Duodenal mucosa (tissue), 2 donors: ENCODE data around the gene GPR150.

Source experiments
- H3K27ac ChIP-seq: one replicate; pipeline ENCODE4 v1.7.0; 2013; ENCODE audit warnings: low read depth, low read length
- H3K27me3 ChIP-seq, 2 donors: one replicate each; pipeline ENCODE4 v1.7.0; 2013; ENCODE audit warnings: low read length in 2 of 2, control low read depth in 1 of 2; ENCODE audit not compliant: insufficient read depth in 2 of 2, control insufficient read depth in 1 of 2
- H3K36me3 ChIP-seq, 2 donors: one replicate each; pipeline ENCODE4 v1.7.0; 2013; ENCODE audit warnings: low read length in 2 of 2, control low read depth in 1 of 2; ENCODE audit not compliant: insufficient read depth in 2 of 2, control insufficient read depth in 1 of 2
- H3K4me1 ChIP-seq, 2 donors: one replicate each; pipeline ENCODE4 v1.7.0; 2013; ENCODE audit warnings: low read length in 2 of 2, control low read depth in 1 of 2; ENCODE audit not compliant: insufficient read depth in 2 of 2, control insufficient read depth in 1 of 2
- H3K4me3 ChIP-seq, 2 donors: one replicate each; pipeline ENCODE4 v1.7.0; 2013; ENCODE audit warnings: low read length in 2 of 2, low read depth in 1 of 2
- H3K9ac ChIP-seq, 2 donors: one replicate each; pipeline ENCODE4 v1.7.0; 2013; ENCODE audit warnings: low read length in 2 of 2, low read depth in 1 of 2
- H3K9me3 ChIP-seq, 2 donors: one replicate each; pipeline ENCODE4 v1.7.0; 2013; ENCODE audit warnings: low read length in 2 of 2, control low read depth in 1 of 2; ENCODE audit not compliant: control insufficient read depth in 1 of 2

The GPR150 gene

DNA sequence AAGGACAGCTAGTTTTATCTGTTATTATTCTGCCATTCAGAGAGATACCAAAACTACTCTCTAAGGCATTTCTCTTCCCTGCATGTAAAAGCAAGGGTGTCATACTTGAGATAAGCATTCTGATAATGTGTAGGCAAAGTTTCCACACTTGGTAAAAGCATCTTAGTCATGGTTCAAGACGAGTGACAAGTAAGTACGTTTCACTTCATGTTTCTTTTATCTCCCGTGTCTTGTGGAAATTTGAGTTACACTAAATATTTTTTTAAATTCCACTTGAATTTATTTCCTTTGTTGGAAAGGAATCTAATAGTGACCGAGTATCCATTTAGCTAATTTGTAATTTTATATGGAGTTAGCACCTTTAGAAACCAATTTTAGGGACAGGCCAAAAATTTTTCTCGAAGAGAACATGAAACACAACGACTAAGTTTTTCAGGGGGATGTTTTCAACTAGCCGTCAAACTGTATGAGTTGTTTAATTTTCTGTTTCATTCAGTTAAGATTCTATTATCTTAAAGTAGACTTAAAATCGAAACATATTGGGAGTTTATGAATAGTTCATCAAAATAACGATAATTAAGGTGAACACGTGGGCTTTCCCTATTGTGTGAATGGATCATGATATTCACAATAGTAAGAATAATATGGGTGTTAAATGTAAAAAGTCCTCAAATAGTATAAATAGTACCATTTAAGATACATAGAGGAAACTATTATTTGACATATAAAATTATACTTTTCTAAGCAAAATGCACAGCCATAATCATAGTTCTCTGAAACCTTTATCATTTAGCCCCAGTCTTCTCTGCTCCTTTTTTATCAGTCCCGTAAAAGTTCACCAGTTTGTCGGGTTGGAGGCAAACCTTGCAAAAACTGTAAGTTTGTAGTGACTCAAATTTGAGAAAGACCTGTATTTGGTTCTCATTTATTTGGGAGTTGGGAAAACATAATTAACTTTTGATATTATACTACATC, 28.3 kb downstream of the GPR150 start:
- no peaks in the 10 kb centered on the region for H3K36me3 ChIP-seq
- H3K4me3 ChIP-seq = peak overlapping the region; percentile 69 to 82
- H3K4me1 ChIP-seq = peaks cover 10 to 12% of the 10 kb centered on the region in 2 donors
- H3K27me3 ChIP-seq = no peaks in the 10 kb centered on the region
- H3K9me3 ChIP-seq = no peaks in the 10 kb centered on the region
- H3K9ac ChIP-seq = peak overlapping the region in 1 of 2 donors; percentile 72
- no peak overlapping the region for H3K27ac ChIP-seq

DNA sequence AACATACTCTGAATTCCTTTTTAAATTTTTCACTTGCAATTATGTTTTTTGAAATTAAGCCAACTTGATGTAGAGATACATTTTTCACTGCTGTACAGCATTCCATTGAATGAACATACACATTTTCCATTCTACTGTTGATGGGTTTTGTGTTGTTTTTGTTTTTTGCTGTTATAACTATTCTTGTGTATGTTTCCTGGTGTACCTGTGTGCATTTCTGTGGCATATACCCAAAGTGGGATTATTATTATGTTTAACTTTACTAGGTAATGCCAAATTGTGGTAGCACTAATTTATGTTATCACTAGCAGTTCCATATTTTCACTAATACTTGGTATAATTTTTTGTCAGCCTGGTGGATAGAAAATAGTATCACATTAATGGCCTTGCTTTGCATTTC, 29.4 kb downstream of the GPR150 start:
- Histone ChIP-seq H3K27ac (no peak overlapping the region), H3K4me1 (peaks cover 10 to 12% of the 10 kb centered on the region in 2 donors), H3K4me3 (no peak overlapping the region), H3K36me3 (no peaks in the 10 kb centered on the region), H3K9ac (no peak overlapping the region), H3K27me3 (no peaks in the 10 kb centered on the region), H3K9me3 (no peaks in the 10 kb centered on the region)

DNA sequence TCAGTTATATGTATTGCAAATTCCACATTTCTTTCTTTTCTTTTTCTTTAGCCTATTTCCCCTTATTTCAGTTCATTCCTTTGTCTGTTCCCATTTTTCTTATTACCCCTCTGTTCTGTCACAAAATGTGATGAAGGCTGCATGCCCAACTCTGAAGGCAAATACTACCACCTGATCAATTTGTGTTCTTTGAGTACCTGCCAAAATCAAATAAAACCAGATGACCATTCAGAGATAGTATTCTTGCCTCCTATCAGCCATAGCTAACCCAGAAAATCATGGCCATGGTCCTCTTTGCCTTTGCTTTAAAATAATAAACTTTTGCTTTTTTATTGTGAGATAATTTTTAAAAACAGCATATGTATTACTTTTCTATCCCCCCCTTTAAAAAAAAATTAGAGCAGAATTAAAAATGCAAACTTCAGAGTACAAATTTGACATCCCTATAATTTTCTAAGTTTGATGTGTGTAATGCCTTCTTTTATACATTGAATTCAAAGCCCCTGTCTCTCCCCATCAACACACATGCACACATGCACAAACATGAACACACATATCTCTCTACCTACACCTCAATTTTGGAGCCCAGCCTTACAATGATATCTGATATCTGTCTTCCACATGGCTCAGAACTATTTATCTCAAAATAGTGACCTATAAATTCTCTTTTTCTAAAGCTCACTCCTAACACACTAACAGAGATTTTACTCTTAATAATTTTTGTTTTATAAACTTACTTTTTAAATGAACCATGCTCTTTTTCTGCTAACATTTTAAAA, 30.1 kb downstream of the GPR150 start:
- H3K9ac ChIP-seq = no peak overlapping the region
- H3K4me1 ChIP-seq = peaks cover 9 to 10% of the 10 kb centered on the region in 2 donors
- no peaks in the 10 kb centered on the region for H3K36me3 ChIP-seq
- H3K9me3 ChIP-seq = no peaks in the 10 kb centered on the region
- no peaks in the 10 kb centered on the region for H3K27me3 ChIP-seq
- H3K4me3 ChIP-seq = no peak overlapping the region
- H3K27ac ChIP-seq = no peak overlapping the region

DNA sequence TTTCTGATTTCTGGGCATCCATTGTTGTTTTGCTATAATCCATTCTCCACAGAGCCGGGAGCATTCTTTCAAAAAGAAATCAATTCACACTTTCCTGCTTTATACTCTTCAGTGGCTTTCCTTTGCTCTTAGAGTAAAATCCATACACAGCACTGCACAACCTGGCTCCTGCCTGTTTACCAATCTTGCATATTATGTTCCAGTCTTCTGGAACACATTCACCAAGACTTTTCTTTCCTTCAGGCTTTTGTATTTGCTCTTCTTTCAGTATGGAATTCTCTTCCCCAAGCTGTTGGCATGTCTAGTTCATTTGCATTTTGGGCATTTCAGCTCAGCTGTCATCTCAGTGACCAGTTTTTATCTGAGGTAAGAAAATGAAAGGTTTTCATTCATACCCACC, 33.0 kb downstream of the GPR150 start:
- no peaks in the 10 kb centered on the region for H3K27me3 ChIP-seq
- H3K27ac ChIP-seq = no peak overlapping the region
- H3K4me1 ChIP-seq = peaks cover under 1 to 5% of the 10 kb centered on the region in 2 donors
- no peaks in the 10 kb centered on the region for H3K36me3 ChIP-seq
- no peak overlapping the region for H3K9ac ChIP-seq
- no peak overlapping the region for H3K4me3 ChIP-seq
- H3K9me3 ChIP-seq = no peaks in the 10 kb centered on the region

DNA sequence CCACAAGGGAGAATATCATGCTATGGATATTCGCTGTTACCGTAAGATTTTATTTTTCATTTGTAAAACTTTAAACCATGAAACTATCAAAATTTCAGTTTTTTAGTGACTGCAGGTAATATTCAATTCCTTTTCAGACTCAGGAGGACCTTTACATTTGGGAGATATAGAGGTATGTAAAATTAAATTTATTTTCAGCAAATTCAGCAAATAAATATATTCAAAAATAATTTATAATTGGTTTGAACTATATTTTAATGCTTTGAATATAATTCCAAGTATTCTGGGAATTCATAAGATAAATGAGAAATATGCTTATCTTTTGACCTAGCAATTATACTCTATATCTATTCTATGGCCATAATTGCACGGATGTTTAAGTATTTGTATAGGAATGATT, 34.3 kb downstream of the GPR150 start:
- H3K27ac ChIP-seq = no peak overlapping the region
- H3K4me1 ChIP-seq = no peaks in the 10 kb centered on the region
- H3K9me3 ChIP-seq = no peaks in the 10 kb centered on the region
- H3K27me3 ChIP-seq = no peaks in the 10 kb centered on the region
- H3K4me3 ChIP-seq = no peak overlapping the region
- no peaks in the 10 kb centered on the region for H3K36me3 ChIP-seq
- H3K9ac ChIP-seq = no peak overlapping the region

DNA sequence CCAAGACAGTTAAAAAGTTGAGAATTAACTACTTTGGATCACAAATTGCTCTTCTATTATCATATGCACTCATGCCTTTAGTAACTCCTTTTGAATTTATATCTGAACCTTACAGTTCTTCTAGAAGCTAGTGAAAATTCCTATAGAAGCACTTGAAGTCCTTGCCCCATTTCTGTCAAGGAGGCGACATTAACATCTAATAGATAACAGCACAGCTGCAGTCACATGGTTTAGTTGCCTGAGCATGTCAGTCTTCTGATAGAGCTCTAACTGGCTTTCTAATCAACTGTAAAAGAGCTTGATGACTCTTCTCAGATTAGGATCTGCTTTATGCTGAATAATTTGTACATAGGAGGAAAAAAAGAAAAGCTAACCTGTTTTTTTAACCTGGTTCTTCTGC, 35.7 kb downstream of the GPR150 start:
- no peak overlapping the region for H3K9ac ChIP-seq
- no peak overlapping the region for H3K4me3 ChIP-seq
- H3K27me3 ChIP-seq = no peaks in the 10 kb centered on the region
- no peaks in the 10 kb centered on the region for H3K9me3 ChIP-seq
- H3K36me3 ChIP-seq = no peaks in the 10 kb centered on the region
- no peaks in the 10 kb centered on the region for H3K4me1 ChIP-seq
- H3K27ac ChIP-seq = no peak overlapping the region

DNA sequence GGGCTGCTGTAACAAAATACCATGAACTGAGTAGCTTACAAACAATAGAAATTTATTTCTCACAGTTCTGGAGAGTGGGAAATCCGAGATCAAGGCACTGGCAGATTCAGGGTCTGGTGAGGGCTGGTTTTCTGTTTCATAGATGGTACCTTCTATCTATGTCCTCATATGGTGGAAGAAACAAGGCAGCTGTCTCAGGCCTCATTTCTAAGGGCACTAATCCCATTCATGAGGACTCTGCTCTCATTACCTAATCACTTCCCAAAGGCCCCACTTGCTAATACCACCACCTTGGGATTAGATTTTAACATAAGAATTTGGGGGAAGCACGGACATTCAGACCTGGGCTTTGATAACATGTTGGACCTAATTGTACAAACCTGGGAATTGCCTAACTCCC, 40.2 kb downstream of the GPR150 start:
- H3K27ac ChIP-seq = no peak overlapping the region

DNA sequence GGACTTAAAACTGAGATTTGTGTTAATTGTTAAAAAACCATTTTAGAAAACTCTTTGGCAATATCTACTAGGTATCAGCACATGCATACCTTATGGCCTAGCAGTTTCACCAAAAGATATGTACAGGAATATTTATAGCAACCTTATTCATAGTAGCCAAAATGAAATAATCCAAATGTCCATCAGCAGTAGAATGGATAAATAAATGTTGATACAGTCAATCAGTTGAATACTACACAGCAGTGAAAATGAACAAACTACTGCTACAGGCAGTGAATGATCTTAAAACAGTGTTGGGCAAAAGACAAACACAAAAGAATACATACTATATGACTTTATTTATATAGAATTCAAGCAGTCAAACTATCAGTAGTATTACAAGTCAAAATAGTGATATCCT, 43.1 kb downstream of the GPR150 start:
- Histone ChIP-seq H3K4me3 (no peak overlapping the region), H3K4me1 (peaks cover 3 to 7% of the 10 kb centered on the region in 2 donors), H3K27ac (no peak overlapping the region), H3K9ac (no peak overlapping the region), H3K36me3 (no peaks in the 10 kb centered on the region), H3K27me3 (no peaks in the 10 kb centered on the region), H3K9me3 (no peaks in the 10 kb centered on the region)

More for the DNA sequence above, 40.2 kb downstream of the GPR150 start:
- Histone ChIP-seq H3K36me3 (no peaks in the 10 kb centered on the region), H3K9me3 (no peaks in the 10 kb centered on the region), H3K9ac (no peak overlapping the region), H3K4me3 (no peak overlapping the region), H3K27me3 (no peaks in the 10 kb centered on the region), H3K4me1 (peaks cover 3 to 7% of the 10 kb centered on the region in 2 donors)

DNA sequence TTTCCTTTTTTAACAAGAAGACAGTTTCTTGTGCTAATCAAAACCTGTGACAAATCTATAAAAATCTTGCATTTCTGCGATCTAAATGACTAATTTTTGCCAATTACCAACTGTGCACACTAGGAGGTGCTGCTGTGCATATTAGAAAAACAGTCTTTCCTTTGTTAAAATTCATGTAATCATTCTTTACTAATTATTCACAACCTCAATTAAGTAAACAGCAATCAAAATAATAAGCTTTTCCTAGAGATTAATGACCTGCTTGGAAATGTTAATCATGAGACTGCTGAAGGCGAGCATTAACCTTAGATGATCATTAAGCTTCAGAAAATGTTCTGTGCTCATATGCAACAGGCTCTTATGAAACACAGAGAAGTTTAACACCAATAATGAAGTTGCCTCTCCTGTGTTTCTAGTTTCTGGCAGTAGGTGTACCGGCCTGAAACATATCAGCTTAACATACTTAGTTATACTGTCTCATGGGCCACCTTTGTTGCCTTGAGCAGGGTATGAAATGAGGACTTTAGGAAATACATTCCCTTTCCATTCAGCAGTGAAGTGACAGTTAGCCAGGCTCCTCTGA, 44.4 kb downstream of the GPR150 start:
- Histone ChIP-seq H3K36me3 (no peaks in the 10 kb centered on the region), H3K4me3 (no peak overlapping the region), H3K4me1 (peaks cover 3 to 7% of the 10 kb centered on the region in 2 donors), H3K9ac (no peak overlapping the region), H3K27me3 (no peaks in the 10 kb centered on the region), H3K27ac (peak overlapping the region; percentile 43), H3K9me3 (no peaks in the 10 kb centered on the region)
